HG03139 (cell line): ENCODE measurements around the gene FARSA.
"Not testable (repeated sequence)": the region's sequence is repeated elsewhere in the genome, so short reads cannot be mapped to it uniquely, and the experiment has no call there.

Experiments
- ATAC-seq: cut with Tn5 transposase; IDR thresholded peaks from one replicate; pipeline ENCODE4 v1.9.1; 2021; ENCODE audit not compliant: unreplicated experiment

Gene FARSA

DNA sequence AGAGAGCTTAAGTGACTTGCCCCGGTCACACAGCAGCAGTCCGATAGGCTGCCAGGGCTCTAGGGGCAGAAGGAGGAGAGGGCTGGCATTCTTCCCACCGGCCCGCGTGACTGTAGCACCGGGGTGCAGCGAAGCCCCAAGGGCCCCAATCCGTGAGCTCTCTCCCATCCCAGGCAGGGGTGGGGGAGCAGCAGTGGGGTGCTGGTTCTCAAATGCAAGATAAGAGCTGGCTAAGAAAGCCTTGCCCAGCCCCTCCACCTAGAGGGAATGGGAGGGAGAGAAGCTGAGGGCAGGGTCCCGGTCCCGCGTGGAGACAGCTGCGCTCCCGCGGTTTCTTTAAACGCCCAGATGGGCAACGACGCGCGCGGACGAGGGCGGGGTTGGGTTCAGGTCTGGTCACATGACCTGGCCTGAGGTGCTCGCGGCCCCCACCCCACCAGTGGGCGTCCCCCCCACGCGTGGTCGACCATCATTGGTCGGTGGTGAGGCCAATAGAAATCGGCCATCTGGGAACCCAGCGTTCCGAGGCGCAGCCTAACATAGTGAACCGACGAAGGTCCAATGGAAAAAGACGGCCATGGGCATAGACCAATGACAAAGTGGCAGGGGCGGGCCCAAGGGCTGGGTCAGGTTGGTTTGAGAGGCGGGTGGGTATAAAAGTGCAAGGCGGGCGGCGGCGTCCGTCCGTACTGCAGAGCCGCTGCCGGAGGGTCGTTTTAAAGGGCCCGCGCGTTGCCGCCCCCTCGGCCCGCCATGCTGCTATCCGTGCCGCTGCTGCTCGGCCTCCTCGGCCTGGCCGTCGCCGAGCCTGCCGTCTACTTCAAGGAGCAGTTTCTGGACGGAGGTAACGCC, 4.6 kb upstream of the FARSA start, which contains the start of gene CALR:
CALR (plus strand) TSS at position 683 of the 852 bp plus-strand sequence; CDS start at position 754, 71 bp downstream.
- ATAC-seq: peak; percentile 76

DNA sequence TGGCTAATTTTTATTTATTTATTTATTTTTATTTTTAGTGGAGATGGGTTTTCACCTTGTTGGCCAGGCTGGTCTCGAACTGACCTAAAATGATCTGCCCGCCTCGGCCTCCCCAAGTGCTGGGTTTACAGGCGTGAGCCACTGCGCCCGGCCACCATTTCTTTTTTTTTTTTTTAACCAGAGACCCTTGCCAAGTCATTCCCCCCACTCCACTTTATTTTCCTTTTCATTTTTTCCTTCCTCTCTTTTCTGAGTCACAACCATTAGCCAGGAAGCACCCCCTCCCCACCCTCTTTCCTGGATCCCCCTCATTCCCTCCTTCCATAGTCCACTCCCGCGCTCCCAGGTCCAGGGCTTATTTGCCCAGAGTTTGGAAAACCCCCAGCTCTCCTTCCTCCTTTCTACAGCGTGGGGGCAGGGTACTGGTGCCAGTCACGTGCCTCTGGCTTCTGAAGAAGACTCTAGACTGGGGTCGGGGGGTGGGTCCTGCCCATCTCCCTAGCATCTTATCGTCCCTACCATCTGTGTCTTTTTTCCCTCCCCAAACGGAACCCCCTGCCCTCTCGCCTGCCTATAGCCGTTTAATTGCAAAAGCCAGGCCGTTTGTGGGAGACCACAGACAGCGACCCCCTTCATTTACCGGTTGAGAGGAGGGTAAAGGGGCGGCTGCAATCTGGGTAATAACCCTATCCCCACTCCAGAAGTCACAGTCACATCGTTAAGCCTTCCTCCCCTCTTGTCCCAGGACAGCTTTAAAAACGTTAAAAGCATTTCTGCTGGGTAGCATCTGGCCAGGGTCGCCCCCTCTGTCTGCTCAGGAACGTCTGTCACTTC, 3.8 kb upstream of the FARSA start:
- ATAC-seq: no peak

DNA sequence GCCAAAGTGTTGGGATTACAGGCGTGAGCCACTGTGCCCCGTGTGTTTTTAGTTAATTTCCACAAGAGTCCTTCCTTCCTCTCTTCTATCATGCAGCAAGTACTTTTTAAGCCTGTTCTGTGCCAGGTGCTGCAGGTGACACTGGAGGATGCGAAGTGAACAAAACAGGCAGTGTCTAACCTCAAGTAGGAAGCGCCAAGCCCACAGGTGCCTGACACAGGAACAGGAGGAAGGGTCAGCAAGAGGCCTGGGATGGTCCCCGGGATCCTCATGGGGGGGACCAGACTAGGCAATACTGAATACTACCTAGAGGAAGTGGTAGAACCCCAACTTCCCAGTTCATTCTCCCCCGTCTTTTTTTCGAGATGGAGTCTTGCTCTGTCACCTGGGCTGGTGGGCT, 3.1 kb upstream of the FARSA start:
- no peak for ATAC-seq

DNA sequence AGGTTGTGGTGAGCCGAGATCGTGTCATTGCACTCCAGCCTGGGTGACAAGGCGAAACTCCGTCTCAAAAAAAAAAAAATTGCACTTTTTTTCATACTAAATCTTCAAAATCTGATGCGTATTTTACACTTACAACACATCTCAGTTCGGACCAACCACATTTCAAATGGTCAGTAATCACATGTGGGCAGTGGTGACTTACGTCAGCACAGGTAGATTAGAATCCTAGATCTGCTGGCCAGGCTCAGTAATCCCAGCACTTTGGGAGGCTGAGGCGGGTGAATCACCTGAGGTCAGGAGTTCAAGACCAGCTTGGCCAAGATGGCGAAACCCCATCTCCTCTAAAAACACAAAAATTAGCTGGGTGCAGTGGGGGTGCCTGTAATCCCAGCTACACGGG, 1.6 kb upstream of the FARSA start:
- no peak for ATAC-seq

DNA sequence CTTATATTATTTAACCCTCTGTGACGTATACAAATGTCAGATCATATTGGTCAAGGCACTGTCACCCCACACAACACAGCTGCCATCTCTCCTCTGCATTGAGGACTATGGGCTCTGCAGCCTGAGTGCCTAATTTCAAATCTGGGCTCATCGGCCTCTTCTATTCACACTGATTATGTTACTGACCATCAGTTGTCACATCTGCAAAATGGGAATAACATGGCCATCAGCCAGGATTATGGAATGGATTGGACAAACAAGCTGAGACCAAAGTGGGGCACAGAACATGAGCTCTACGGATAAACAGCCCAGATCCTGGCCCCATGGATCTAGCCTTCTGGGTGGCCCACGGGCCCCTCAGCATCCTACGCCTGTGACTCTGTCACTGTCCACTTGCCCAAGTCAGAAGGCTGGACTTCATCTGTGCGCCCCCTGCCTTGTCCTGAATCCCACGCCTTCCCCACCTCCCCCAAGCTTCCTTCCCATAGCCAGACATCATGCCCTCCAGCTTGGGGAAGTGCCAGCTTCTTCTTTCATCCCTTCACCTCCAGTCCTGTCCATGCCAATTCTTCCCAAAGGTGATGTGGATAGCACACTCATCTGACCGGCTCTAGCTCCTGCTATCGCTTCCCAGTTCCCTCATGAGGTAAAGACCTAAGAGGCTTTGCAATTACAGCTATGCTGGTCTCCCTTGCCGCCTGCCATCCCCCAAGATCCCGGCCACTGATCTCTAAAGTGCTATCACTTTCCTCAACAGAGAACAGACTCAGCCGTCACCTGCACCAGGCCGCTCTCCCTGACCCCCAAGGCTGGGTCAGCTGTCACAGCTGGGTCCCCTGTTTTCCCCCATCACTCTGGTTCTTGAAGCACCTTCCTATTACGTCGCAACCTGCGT, 872 bp downstream of the FARSA start:
- no peak for ATAC-seq

DNA sequence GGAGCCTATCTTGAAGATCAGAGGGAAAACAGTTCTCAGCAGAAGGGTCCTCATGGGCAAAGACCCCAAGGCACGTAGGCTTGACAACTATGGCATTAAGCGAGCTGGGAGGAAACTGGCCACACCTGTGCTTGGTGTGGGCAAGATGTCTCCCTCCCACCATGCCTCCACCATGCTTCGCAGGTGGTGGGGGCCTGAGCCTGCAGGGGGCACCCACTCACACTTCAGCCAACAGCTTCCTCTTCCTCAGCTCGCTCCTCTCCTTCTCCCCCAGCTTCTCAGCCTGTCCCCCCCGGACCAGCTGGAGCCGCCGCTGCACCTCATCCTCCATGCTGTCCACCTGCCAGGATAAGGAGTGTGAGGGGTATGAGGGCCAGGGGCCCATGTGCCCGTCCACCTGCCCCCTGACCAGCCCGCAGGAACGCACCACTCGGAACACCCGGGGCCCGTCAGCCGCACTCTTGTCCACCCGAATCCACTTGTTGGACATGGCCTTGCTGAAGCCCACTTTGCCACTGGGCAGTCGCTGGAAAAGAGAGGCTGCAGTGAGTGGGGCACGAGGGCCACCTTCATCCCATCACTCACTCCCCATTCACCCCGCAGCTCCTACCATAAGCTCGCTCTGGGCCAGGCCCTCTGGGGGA, 3.4 kb downstream of the FARSA start:
- no peak for ATAC-seq

DNA sequence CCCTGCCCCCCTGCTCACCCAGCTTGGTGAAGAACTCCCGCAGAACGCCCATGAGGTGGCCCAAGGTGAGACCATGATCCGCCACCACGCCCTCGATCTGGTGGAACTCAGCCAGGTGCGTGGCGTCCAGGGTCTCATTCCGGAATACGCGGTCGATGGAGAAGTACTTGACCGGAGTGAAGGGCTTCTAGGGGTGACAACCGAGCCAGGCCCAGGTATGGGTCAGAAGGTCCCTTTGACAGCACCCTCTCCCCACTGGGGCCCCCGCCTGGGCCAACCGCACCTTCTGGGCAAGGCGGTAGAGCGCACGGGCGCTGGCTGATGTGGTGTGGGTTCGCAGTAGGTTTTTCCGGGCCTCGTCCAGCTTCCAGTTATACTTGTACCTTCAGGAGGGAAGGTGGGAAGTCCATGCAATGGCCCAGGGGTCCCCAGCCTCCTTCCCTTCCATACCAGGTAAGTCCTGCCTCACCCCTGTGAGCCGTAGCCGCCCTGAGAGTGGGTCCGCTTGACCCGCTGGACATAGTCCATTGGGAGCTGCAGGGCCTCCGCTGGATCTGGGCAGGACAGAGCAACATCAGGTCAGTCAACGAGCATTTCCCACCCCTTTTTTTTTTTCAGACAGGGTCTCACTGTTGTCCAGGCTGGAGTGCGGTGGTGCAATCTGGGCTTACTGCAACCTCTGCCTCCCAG, 8.7 kb downstream of the FARSA start:
- no peak for ATAC-seq

DNA sequence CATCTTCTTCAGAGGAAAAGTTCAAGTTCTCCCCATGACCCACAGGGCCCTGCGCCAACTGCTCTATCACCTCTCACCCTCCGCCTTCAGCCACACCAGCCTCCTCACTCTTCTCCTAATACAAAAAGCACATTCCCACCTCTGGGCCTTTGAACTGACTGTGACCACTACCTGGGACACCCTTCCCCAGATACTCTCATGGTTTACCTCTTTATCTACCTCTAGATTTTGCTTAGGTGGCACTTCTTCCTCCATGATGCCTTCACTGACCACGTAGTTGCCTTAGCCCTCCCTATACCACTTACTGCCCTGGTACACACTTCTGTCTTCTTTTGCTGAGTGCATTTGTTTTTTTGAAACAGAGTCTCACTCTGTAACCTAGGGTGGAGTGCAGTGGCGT, 10.6 kb downstream of the FARSA start:
- no peak for ATAC-seq

DNA sequence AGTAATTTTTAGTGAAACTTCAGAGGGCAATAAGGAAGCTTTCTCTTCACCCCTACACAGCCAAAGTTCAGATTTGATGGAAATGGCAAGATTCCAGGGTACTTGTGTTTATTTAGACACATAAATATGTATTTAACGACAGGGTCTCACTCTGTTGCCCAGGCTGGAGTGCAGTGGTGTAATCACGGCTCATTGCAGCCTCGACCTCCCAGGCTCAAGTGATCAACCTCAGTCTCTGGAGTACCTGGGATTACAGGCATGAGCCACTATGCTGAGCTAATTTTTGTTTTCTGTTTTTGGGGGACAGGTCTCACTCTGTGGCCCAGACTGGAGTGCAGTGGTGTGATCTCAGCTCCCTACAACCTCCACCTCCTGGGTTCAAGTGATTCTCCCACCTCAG, 12.5 kb downstream of the FARSA start:
- no peak for ATAC-seq

DNA sequence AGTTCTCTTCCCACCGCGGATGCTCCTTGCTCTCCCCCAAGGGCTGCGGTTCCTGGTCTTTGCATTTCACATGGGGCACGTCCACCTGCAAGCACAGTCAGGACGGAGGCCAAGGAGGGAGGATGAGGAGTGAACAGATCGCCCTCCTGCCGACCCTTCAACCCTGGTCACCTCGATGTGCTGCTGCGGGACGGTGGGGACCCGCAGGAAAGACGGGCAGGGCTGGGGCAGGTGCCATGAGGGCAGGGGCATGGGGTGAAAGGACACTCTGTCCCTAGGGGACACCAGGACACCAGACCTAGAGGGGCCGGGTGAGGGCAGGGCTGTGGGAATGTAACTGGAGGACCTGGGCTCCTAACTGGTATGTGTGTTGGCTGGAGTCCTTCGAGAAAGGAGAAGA, 15.3 kb downstream of the FARSA start:
- no peak for ATAC-seq

DNA sequence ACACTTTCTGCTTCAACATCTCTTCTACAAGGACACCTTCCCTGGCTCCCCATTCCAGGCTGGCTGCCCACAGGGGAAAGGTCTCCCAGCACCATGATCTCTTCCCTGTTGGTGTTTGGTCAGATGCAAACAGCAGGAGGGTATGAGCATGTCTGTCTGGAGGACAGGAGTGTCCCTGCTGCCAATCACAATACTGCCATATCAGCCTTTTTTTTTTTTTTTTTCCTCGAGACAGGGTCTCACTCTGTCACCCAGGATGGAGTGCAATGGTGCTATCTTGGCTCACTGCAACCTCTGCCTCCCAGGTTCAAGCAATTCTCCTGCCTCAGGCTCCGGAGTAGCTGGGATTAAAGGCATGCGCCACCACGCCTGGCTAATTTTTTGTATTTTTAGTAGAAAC, 17.7 kb downstream of the FARSA start:
- ATAC-seq: not testable (repeated sequence)

DNA sequence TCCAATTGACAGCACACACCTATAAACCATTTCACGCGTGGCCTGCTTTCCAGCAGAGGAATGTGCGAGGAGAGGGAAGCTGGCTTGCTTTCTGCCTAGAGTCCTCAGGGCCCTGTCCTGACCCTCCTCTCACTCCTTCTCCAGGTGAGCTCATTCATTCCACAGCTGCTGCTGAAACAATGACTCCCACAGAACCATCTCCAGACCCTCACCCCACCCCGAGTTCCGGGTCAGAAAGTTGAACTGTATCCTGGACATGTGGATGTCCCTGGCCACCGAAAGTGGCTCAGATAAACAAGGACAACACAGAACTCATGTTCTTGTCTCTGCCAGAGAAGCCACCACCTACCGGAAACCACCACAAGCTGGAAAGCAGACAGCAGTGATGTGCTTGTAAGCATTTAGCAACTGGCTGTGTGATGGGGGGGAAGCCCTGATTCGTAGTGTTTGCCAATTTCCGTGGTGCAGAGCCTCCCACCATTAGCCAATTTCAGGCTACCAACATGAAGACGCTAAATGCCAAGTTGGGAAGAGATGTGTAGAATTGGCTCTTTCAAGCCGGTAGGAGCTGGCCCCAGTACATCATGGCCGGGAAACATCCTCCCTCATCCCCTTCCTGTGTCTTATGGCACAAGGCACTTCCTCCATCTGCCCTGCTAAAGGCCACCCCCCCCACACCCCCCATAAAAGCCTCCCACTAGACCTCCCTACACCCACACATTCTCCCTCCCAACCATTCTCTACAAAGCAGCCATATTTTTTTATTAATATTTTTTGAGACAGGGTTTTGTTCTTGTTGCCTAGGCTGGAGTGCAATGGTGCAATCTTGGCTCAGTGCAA, 19.4 kb downstream of the FARSA start:
- ATAC-seq: no peak

DNA sequence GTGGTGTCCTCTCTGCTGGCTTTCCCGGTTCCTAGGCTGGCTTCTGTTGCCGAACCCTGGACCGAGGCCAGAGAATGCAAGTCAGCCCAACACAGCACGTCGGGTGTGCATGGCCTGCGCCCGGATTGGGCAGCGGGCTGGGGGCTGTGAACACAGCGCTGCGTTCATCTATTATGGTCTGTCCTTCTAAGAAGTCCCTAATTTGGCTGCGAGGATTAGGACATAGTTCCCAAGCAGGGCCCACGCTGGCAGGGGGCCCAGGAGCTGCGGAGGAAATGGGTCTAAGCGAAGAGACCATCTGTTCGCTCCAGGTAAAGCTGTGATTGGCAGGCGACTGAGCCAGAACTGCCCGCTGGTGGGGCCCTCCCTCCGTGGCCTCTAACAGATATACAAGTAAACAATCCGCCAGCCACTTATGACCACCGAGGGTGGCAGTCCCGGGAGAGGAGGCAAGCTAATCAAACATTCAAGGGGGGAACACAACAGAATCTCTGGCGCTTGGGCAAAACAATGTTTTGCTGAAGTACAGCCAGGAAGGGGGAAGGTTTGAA, 20.4 kb downstream of the FARSA start:
- no peak for ATAC-seq

DNA sequence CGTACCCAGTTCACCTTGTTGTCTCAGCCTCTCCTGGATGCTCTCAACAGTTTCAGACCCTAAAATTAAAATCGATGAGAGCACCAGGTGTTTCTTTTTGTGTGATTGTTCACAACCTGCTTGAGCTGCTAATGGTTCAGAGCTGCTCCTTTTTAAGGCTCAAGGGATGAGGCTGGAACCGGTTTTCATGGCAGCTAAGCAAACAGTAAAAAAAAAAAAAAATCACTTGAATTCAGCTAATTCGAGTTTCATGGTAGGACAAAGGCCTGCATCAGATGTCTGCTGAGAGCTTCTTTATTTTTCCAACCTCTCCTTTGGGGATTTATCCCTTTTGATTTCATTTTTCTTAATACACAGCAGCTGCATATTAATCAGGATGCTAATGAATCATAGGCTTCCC, 20.9 kb downstream of the FARSA start:
- no peak for ATAC-seq

DNA sequence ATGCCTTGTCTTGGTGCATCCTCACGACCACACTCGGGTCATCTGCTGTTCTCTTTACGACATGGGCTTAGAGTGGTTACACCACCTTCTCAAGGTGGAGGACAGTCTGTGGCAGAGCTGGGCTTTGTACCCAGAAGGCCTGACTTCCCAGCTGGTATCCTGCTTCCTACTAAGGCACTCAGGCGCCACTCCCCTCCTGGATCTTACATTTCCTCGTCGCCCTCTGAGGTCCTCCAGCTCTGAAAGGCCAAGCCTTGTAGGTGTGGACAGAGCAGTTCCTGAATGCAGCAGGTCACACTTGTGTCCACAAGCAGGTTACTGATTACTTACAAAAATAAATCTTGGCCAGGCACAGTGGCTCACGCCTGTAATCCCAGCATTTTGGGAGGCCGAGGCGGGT, 26.3 kb downstream of the FARSA start:
- ATAC-seq: no peak

DNA sequence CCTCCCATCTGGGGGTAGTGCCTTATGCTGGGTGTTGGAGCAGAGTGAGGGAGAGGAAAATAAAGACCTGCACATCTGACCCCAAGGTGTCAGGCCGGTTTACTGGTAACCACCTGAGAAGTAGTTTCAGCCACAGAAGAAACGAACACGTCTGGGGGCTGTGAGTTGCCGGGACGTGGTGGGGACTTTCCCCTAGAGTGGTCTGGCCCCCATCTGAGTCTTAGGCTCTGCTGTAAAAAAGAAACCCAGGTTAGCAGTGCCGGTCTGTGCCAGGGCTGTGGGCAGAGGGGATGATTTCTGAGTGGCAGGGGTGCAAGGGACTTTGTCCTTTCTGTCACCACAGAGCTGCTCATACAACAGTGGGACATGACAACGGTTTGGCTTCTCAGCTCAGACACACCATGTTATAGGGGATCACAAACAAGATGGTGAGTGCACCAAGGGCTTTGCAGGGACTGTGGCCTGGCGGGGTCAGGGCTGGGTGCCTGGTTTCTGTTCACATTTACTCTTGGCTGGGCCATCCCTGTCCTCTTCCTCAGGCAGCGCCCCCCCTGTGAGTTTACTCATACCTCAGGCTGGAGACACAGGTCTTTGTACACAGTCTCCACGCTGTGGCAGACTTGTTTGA, 33.5 kb downstream of the FARSA start:
- peak; percentile 62 for ATAC-seq

DNA sequence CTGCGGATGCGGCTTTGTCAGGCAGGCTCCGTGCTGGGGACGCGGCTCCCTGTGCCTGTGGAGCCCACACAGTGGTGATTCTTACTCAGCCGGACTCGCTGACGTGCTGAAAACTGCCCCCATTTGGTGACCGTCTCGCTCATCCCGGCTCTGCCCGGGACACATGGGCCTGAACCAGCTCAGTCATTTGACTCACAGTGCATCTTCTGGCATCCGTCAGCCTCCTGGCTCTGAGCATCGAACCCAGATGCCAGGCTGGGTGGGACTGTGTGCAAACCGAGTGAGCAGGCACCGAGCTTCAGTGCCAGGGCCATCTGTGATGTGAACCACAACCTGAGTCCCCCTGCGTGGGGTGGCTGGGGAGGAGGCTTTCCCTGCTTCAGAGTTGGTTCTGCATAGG, 37.1 kb downstream of the FARSA start:
- no peak for ATAC-seq

DNA sequence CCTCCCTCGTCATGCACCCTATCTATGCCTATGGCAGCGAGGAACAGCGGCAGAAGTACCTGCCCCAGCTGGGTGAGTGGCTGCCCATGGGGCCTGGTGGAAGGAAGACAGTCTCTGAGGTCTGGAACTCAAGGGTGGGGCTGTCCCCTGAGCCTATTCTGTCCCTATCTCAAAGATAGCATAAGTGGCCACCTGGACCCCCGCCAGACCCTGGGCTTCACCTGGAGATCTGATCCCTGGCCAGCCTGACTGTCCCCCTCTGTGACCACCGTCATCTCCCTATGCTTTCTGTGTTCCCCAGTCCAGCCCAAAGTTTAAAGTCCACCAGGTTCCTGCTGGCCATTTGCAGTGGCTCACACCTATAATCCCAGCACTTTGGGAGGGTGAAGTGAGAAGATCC, 39.9 kb downstream of the FARSA start:
- ATAC-seq: no peak
